ENCODE results near the gene PPY.
A peak's percentile ranks its signal among the peaks of the same experiment; 100 is the strongest.
"Not testable (repeated sequence)": the region's sequence is repeated elsewhere in the genome, so short reads cannot be mapped to it uniquely, and the experiment has no call there.

PPY gene

GRCh38 chr17:43932357-43932756 is 9.9 kb downstream of the PPY start:
- no peak for DNase-seq (ENCODE audit: low spot score)

- DNase-seq (ENCODE audit: low spot score), result no peak
Measured at GRCh38 chr17:43931062-43931571, 11.2 kb downstream of the PPY start.

GRCh38 chr17:43928609-43929008 is 13.7 kb downstream of the PPY start:
- no peak for DNase-seq (ENCODE audit: low spot score)

- not testable (repeated sequence) for DNase-seq (ENCODE audit: low spot score)
Measured at GRCh38 chr17:43927929-43928328, 14.3 kb downstream of the PPY start.

GRCh38 chr17:43927060-43927864 is 15.0 kb downstream of the PPY start:
- DNase-seq (ENCODE audit: low spot score), result no peak

- no peak for DNase-seq (ENCODE audit: low spot score)
Measured at GRCh38 chr17:43924558-43924957, 17.7 kb downstream of the PPY start.

- DNase-seq (ENCODE audit: low spot score), result no peak
Measured at GRCh38 chr17:43920500-43921095, 21.7 kb downstream of the PPY start.

GRCh38 chr17:43918026-43918389 is 24.3 kb downstream of the PPY start:
- DNase-seq (ENCODE audit: low spot score), result no peak

GRCh38 chr17:43917348-43918025 is 24.8 kb downstream of the PPY start:
- DNase-seq (ENCODE audit: low spot score), result peak; percentile 41

- DNase-seq (ENCODE audit: low spot score), result no peak
Measured at GRCh38 chr17:43917016-43917347, 25.3 kb downstream of the PPY start.

- DNase-seq (ENCODE audit: low spot score), result no peak
Measured at GRCh38 chr17:43916385-43916784, 25.9 kb downstream of the PPY start.

GRCh38 chr17:43915559-43915958 is 26.7 kb downstream of the PPY start:
- DNase-seq (ENCODE audit: low spot score), result no peak

- no peak for DNase-seq (ENCODE audit: low spot score)
Measured at GRCh38 chr17:43914451-43914850, 27.8 kb downstream of the PPY start.

- no peak for DNase-seq (ENCODE audit: low spot score)
Measured at GRCh38 chr17:43913584-43913983, 28.7 kb downstream of the PPY start.

GRCh38 chr17:43912635-43913304 is 29.5 kb downstream of the PPY start:
- no peak for DNase-seq (ENCODE audit: low spot score)

- DNase-seq (ENCODE audit: low spot score), result no peak
Measured at GRCh38 chr17:43911904-43912303, 30.4 kb downstream of the PPY start.

GRCh38 chr17:43909537-43910231 is 32.6 kb downstream of the PPY start:
- DNase-seq (ENCODE audit: low spot score), result no peak

GRCh38 chr17:43907998-43908721 is 34.1 kb downstream of the PPY start:
- DNase-seq (ENCODE audit: low spot score), result peak; percentile 58

- peak; percentile 56 for DNase-seq (ENCODE audit: low spot score)
Measured at GRCh38 chr17:43907425-43907981, 34.8 kb downstream of the PPY start, which contains the start of gene MPP2. TSS of gene MPP2 (minus strand) at chr17:43907536. CDS start at chr17:43904460, 3,076 bp downstream.

- DNase-seq (ENCODE audit: low spot score), result no peak
Measured at GRCh38 chr17:43906951-43907424, 35.3 kb downstream of the PPY start.
